ENCODE data around the gene DNM3.

The DNM3 gene

GRCh38 chr1:172238965-172239364 lies 397.7 kb downstream of the DNM3 start:
- no peak overlapping the region for H3K27ac ChIP-seq (ENCODE audit: low read depth, low read length)
- H3K4me3 ChIP-seq (ENCODE audit: low read length) = no peak overlapping the region
- H3K27me3 ChIP-seq (ENCODE audit: control insufficient read depth, insufficient read depth, low read length) = no peaks in the 10 kb centered on the region
- H3K36me3 ChIP-seq (ENCODE audit: control insufficient read depth, insufficient read depth, low read length) = no peaks in the 10 kb centered on the region
- peaks cover 3% of the 10 kb centered on the region for H3K4me1 ChIP-seq (ENCODE audit: control insufficient read depth, insufficient read depth, low read length)
- no peak overlapping the region for H3K9ac ChIP-seq (ENCODE audit: low read length)

- no peaks in the 10 kb centered on the region for H3K36me3 ChIP-seq (ENCODE audit: control insufficient read depth, insufficient read depth, low read length)
- no peak overlapping the region for H3K27ac ChIP-seq (ENCODE audit: low read depth, low read length)
- H3K9ac ChIP-seq (ENCODE audit: low read length) = no peak overlapping the region
- H3K4me3 ChIP-seq (ENCODE audit: low read length) = no peak overlapping the region
- peaks cover 3% of the 10 kb centered on the region for H3K4me1 ChIP-seq (ENCODE audit: control insufficient read depth, insufficient read depth, low read length)
- H3K27me3 ChIP-seq (ENCODE audit: control insufficient read depth, insufficient read depth, low read length) = no peaks in the 10 kb centered on the region
These were observed 398.6 kb downstream of the DNM3 start for GRCh38 chr1:172239901-172240300.

DNA sequence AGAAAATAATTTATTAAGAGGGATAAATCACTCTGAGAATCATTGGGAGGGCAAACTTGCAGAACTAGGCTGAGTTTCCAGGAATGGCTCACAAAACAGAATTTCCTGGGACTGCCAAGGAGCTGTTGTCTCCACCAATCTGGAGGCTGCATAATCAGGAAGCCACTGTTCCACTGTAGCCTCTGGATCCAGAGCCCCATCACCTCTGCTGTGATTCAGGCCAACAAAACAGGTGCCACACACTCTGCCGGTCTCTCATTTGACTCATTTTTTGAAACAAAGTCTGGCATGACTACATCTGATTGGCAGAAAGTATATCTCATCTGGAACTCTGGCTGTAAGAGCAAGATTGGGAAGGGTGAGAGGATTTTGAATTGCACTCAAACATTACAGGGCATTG lies 400.2 kb downstream of the DNM3 start:
- H3K27ac ChIP-seq (ENCODE audit: low read depth, low read length) = no peak overlapping the region
- no peak overlapping the region for H3K9ac ChIP-seq (ENCODE audit: low read length)
- no peak overlapping the region for H3K4me3 ChIP-seq (ENCODE audit: low read length)
- H3K27me3 ChIP-seq (ENCODE audit: control insufficient read depth, insufficient read depth, low read length) = no peaks in the 10 kb centered on the region
- no peaks in the 10 kb centered on the region for H3K36me3 ChIP-seq (ENCODE audit: control insufficient read depth, insufficient read depth, low read length)
- peaks cover 3% of the 10 kb centered on the region for H3K4me1 ChIP-seq (ENCODE audit: control insufficient read depth, insufficient read depth, low read length)

DNA sequence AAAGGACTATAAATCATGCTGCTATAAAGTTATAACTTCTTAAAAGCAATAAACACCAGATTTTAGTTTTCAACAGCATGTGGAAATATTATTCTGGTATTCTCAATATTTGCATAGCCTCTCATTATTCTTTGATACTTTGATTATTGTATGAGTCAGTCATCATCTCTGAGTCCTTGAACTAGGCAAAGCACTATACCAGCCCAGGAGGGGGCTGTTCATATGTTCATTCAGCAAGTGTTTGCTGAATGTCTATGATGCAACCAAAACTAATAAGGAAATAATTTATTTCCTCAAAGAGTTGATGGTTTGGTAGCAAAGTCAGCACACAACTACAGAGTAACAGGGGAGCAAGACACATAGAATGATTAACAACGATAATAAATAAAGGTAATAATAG lies 403.6 kb downstream of the DNM3 start:
- Histone ChIP-seq H3K27ac (ENCODE audit: low read depth, low read length) (no peak overlapping the region), H3K4me1 (ENCODE audit: control insufficient read depth, insufficient read depth, low read length) (peaks cover 3% of the 10 kb centered on the region), H3K9ac (ENCODE audit: low read length) (no peak overlapping the region), H3K36me3 (ENCODE audit: control insufficient read depth, insufficient read depth, low read length) (no peaks in the 10 kb centered on the region), H3K27me3 (ENCODE audit: control insufficient read depth, insufficient read depth, low read length) (no peaks in the 10 kb centered on the region), H3K4me3 (ENCODE audit: low read length) (no peak overlapping the region)

- H3K27me3 ChIP-seq (ENCODE audit: control insufficient read depth, insufficient read depth, low read length) = no peaks in the 10 kb centered on the region
- H3K4me1 ChIP-seq (ENCODE audit: control insufficient read depth, insufficient read depth, low read length) = no peaks in the 10 kb centered on the region
- no peaks in the 10 kb centered on the region for H3K36me3 ChIP-seq (ENCODE audit: control insufficient read depth, insufficient read depth, low read length)
- no peak overlapping the region for H3K27ac ChIP-seq (ENCODE audit: low read depth, low read length)
- no peak overlapping the region for H3K9ac ChIP-seq (ENCODE audit: low read length)
- no peak overlapping the region for H3K4me3 ChIP-seq (ENCODE audit: low read length)
These were observed 404.5 kb downstream of the DNM3 start for GRCh38 chr1:172245788-172246187.

DNA sequence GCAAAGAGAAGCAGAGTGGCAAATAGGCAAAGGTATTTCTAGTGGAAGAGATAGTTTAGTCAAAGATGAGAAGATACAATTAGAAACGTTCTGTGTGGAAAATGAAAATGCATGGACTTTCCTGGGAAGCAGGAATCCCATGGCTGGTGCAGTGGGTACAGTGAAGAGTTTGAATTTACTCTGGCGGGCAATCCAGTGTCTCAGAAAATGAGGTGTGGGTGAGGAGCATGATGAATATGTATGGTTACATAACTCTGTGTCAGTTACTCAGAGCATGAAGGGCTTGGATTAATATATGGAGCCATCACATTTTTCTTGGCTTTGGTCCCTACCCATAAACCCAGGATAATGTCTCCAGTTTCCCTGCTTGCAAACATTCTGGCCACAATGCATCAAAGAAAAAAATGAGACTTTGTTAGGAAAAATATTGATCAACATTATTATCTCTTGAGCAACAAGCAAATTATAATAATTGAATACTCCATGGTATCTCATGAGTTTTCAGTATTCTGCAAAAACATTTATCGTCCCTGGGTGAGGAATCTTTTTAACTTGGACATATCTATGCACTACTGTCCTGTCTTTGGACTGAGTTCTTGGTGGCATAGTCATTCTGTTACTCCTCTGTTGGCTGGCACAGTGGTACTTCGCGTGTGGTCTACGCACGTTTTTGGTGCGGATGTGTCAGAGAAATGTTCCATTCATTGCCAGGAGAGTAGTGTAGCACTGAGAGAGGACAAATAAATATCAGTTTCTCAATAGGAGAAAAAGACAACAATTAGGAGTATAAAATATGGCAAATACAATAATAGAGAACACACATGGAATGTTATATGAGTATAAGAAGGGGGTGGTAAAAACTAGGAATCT lies 405.5 kb downstream of the DNM3 start:
- H3K27ac ChIP-seq (ENCODE audit: low read depth, low read length) = no peak overlapping the region
- no peaks in the 10 kb centered on the region for H3K4me1 ChIP-seq (ENCODE audit: control insufficient read depth, insufficient read depth, low read length)
- no peak overlapping the region for H3K9ac ChIP-seq (ENCODE audit: low read length)
- no peaks in the 10 kb centered on the region for H3K27me3 ChIP-seq (ENCODE audit: control insufficient read depth, insufficient read depth, low read length)
- H3K36me3 ChIP-seq (ENCODE audit: control insufficient read depth, insufficient read depth, low read length) = no peaks in the 10 kb centered on the region
- no peak overlapping the region for H3K4me3 ChIP-seq (ENCODE audit: low read length)

- Histone ChIP-seq H3K36me3 (ENCODE audit: control insufficient read depth, insufficient read depth, low read length) (no peaks in the 10 kb centered on the region), H3K4me3 (ENCODE audit: low read length) (no peak overlapping the region), H3K4me1 (ENCODE audit: control insufficient read depth, insufficient read depth, low read length) (no peaks in the 10 kb centered on the region), H3K9ac (ENCODE audit: low read length) (no peak overlapping the region), H3K27me3 (ENCODE audit: control insufficient read depth, insufficient read depth, low read length) (no peaks in the 10 kb centered on the region), H3K27ac (ENCODE audit: low read depth, low read length) (no peak overlapping the region)
These were observed 410.2 kb downstream of the DNM3 start for GRCh38 chr1:172251486-172251885.

GRCh38 chr1:172252321-172252720 lies 411.0 kb downstream of the DNM3 start:
- Histone ChIP-seq H3K36me3 (ENCODE audit: control insufficient read depth, insufficient read depth, low read length) (no peaks in the 10 kb centered on the region), H3K27ac (ENCODE audit: low read depth, low read length) (no peak overlapping the region), H3K27me3 (ENCODE audit: control insufficient read depth, insufficient read depth, low read length) (no peaks in the 10 kb centered on the region), H3K9ac (ENCODE audit: low read length) (no peak overlapping the region), H3K4me3 (ENCODE audit: low read length) (no peak overlapping the region), H3K4me1 (ENCODE audit: control insufficient read depth, insufficient read depth, low read length) (no peaks in the 10 kb centered on the region)

GRCh38 chr1:172252958-172253357 lies 411.7 kb downstream of the DNM3 start:
- Histone ChIP-seq H3K36me3 (ENCODE audit: control insufficient read depth, insufficient read depth, low read length) (no peaks in the 10 kb centered on the region), H3K27me3 (ENCODE audit: control insufficient read depth, insufficient read depth, low read length) (no peaks in the 10 kb centered on the region), H3K9ac (ENCODE audit: low read length) (no peak overlapping the region), H3K4me1 (ENCODE audit: control insufficient read depth, insufficient read depth, low read length) (no peaks in the 10 kb centered on the region), H3K27ac (ENCODE audit: low read depth, low read length) (no peak overlapping the region), H3K4me3 (ENCODE audit: low read length) (no peak overlapping the region)

- no peaks in the 10 kb centered on the region for H3K36me3 ChIP-seq (ENCODE audit: control insufficient read depth, insufficient read depth, low read length)
- no peak overlapping the region for H3K4me3 ChIP-seq (ENCODE audit: low read length)
- no peaks in the 10 kb centered on the region for H3K27me3 ChIP-seq (ENCODE audit: control insufficient read depth, insufficient read depth, low read length)
- H3K27ac ChIP-seq (ENCODE audit: low read depth, low read length) = no peak overlapping the region
- H3K9ac ChIP-seq (ENCODE audit: low read length) = no peak overlapping the region
- no peaks in the 10 kb centered on the region for H3K4me1 ChIP-seq (ENCODE audit: control insufficient read depth, insufficient read depth, low read length)
These were observed 413.4 kb downstream of the DNM3 start for GRCh38 chr1:172254521-172255222.

GRCh38 chr1:172255223-172255560 lies 413.9 kb downstream of the DNM3 start:
- Histone ChIP-seq H3K9ac (ENCODE audit: low read length) (no peak overlapping the region), H3K36me3 (ENCODE audit: control insufficient read depth, insufficient read depth, low read length) (no peaks in the 10 kb centered on the region), H3K27ac (ENCODE audit: low read depth, low read length) (no peak overlapping the region), H3K4me3 (ENCODE audit: low read length) (no peak overlapping the region), H3K27me3 (ENCODE audit: control insufficient read depth, insufficient read depth, low read length) (no peaks in the 10 kb centered on the region), H3K4me1 (ENCODE audit: control insufficient read depth, insufficient read depth, low read length) (no peaks in the 10 kb centered on the region)

DNA sequence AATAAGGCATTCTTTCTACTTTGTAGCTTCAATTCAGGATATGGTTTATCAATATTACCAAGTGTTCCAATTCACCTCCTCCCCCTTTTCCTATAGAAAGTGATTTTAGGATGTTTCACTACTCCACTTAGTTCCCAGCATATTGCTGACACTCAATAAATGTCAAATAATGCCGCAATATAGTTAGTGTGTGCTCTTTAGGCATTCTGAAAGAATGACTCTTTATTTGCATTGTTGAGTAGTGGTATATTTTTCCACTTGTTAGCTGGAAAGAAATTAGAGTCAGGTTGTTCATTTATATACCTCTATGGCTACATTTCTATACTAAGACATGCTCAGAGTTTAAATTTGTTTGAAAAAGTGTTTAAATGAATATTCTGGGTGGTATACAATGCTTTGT lies 424.6 kb downstream of the DNM3 start:
- no peak overlapping the region for H3K4me3 ChIP-seq (ENCODE audit: low read length)
- peaks cover 11% of the 10 kb centered on the region for H3K4me1 ChIP-seq (ENCODE audit: control insufficient read depth, insufficient read depth, low read length)
- no peak overlapping the region for H3K27ac ChIP-seq (ENCODE audit: low read depth, low read length)
- no peaks in the 10 kb centered on the region for H3K27me3 ChIP-seq (ENCODE audit: control insufficient read depth, insufficient read depth, low read length)
- H3K9ac ChIP-seq (ENCODE audit: low read length) = no peak overlapping the region
- no peaks in the 10 kb centered on the region for H3K36me3 ChIP-seq (ENCODE audit: control insufficient read depth, insufficient read depth, low read length)
